PC-9 (cell line): ENCODE measurements around the gene UST.

Experiments
- CTCF ChIP-seq: fragments of 200-600 bp; sonication (generic); conservative IDR thresholded peaks from 2 replicates; pipeline ENCODE4 v1.6.1; 2017; ENCODE audit warnings: mixed run types, antibody characterized with exemption, mild to moderate bottlenecking, moderate library complexity
- EZH2 ChIP-seq: fragments of 200-600 bp; sonication (generic); IDR thresholded peaks from 2 replicates; pipeline ENCODE4 v1.8.0; 2017; ENCODE audit warnings: antibody characterized with exemption, low read depth

- TF ChIP-seq EZH2 (no peak), CTCF (no peak)
These were observed 42.9 kb upstream of the UST start for GRCh38 chr6:148703900-148704299.
